SU-DHL-6 (cell line): Measurements from ENCODE around the gene PPHLN1.

ENCODE experiments used
- CTCF ChIP-seq: fragments of 200-600 bp; sonication (generic); IDR thresholded peaks from one replicate; pipeline ENCODE4 v1.5.1; 2017; ENCODE audit warnings: antibody characterized with exemption, mild to moderate bottlenecking, low read length, moderate library complexity; ENCODE audit not compliant: insufficient read depth, poor library complexity, severe bottlenecking
- EZH2phosphoT487 ChIP-seq: fragments of 200-600 bp; sonication (generic), shearing (Covaris generic); conservative IDR thresholded peaks from 2 replicates; pipeline ENCODE4 v1.6.1; 2018; ENCODE audit warnings: mild to moderate bottlenecking, antibody characterized with exemption, low read length, moderate library complexity, mixed read lengths

- TF ChIP-seq CTCF (no peak), EZH2phosphoT487 (no peak)
Observed at GRCh38 chr12:42469355-42470175, 143.6 kb downstream of the PPHLN1 start.
